GM18858 (cell line): ENCODE data around the gene BICRA.
"Not testable (repeated sequence)": the region's sequence is repeated elsewhere in the genome, so short reads cannot be mapped to it uniquely, and the experiment has no call there.

Experiments
- ATAC-seq: cut with Tn5 transposase; IDR thresholded peaks from one replicate; pipeline ENCODE4 v1.9.1; 2021; ENCODE audit not compliant: unreplicated experiment

The BICRA gene

GRCh38 chr19:47658431-47659348, 49.8 kb downstream of the BICRA start:
- ATAC-seq, result no peak

GRCh38 chr19:47660435-47660832, 51.5 kb downstream of the BICRA start:
- ATAC-seq, result no peak

- ATAC-seq, result no peak
These were observed 52.2 kb downstream of the BICRA start for GRCh38 chr19:47661161-47661560.

GRCh38 chr19:47661611-47662010, 52.7 kb downstream of the BICRA start:
- ATAC-seq, result no peak

GRCh38 chr19:47663435-47663910, 54.5 kb downstream of the BICRA start:
- ATAC-seq, result no peak

GRCh38 chr19:47663911-47664771, 55.2 kb downstream of the BICRA start:
- ATAC-seq, result no peak

- ATAC-seq, result not testable (repeated sequence)
These were observed 59.6 kb downstream of the BICRA start for GRCh38 chr19:47668556-47668955.

- no peak for ATAC-seq
These were observed 61.8 kb downstream of the BICRA start for GRCh38 chr19:47670736-47671135.

- no peak for ATAC-seq
These were observed 62.6 kb downstream of the BICRA start for GRCh38 chr19:47671499-47671898.

GRCh38 chr19:47673426-47673825, 64.5 kb downstream of the BICRA start:
- ATAC-seq, result no peak

- ATAC-seq, result no peak
These were observed 65.6 kb downstream of the BICRA start for GRCh38 chr19:47674548-47674947.

- no peak for ATAC-seq
These were observed 66.3 kb downstream of the BICRA start for GRCh38 chr19:47675271-47675670.

GRCh38 chr19:47675859-47676258, 66.9 kb downstream of the BICRA start:
- no peak for ATAC-seq

GRCh38 chr19:47676811-47677210, 67.9 kb downstream of the BICRA start:
- no peak for ATAC-seq

- ATAC-seq, result no peak
These were observed 70.4 kb downstream of the BICRA start for GRCh38 chr19:47679251-47679900.

GRCh38 chr19:47679922-47680857, 71.3 kb downstream of the BICRA start:
- ATAC-seq, result no peak

- no peak for ATAC-seq
These were observed 72.0 kb downstream of the BICRA start for GRCh38 chr19:47680858-47681332.

- ATAC-seq, result no peak
These were observed 72.5 kb downstream of the BICRA start for GRCh38 chr19:47681388-47681787.

- no peak for ATAC-seq
These were observed 73.0 kb downstream of the BICRA start for GRCh38 chr19:47681936-47682335.

- no peak for ATAC-seq
These were observed 74.0 kb downstream of the BICRA start for GRCh38 chr19:47682939-47683338.
